DMS114 treated with DMSO at 0.1 percent for 48 hours (cell line): Measurements from ENCODE around the gene EFCAB3.
"Not testable (repeated sequence)": the region's sequence is repeated elsewhere in the genome, so short reads cannot be mapped to it uniquely, and the experiment has no call there.

ENCODE experiments used
- DNase-seq: peaks from one replicate; lab custom pipeline; 2025; ENCODE audit not compliant: unreplicated experiment; lab: John Stamatoyannopoulos, UW

The EFCAB3 gene

DNA sequence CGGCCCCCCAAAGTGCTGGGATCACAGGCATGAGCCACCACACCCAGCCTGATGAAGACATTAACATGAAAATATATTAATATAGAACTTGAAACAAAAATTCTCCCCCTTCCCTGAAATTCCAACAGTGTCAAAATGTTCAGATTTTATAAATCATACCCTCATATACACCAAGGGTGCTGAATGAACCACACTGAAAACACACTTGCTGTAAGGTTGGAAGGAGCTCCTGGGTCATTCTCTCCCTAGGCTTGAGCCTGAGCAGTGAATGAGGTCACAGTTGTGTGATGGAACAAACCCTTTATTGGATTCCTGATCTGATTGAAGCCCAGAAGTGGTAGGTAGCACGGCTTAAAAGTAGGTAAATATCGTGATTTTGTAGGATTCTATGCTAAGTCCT, at the start of gene EFCAB3:
TSS of gene EFCAB3 (plus strand) at position 301 of the 400 bp plus-strand sequence. CDS start 2,427 bp downstream, outside the sequence.
- DNase-seq, result no peak

DNA sequence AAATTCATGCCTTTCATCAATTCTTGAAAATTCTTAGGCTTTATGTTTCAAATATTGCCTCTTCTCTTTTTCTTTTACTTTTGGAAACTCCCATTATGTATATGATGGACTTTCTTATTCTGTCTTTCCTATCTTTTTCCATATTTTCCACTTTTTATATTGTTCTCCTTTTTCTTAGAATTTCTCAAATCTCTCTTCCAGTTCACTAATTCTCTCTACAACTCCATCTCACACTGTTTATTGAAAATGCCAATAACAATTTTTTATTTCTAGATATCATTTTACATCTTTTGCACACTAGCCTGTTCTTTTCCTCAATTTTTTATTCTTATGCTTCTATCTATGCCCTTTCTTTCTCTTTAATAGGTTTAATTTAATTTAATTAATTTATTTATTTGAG, 43.8 kb upstream of the EFCAB3 start:
- no peak for DNase-seq

DNA sequence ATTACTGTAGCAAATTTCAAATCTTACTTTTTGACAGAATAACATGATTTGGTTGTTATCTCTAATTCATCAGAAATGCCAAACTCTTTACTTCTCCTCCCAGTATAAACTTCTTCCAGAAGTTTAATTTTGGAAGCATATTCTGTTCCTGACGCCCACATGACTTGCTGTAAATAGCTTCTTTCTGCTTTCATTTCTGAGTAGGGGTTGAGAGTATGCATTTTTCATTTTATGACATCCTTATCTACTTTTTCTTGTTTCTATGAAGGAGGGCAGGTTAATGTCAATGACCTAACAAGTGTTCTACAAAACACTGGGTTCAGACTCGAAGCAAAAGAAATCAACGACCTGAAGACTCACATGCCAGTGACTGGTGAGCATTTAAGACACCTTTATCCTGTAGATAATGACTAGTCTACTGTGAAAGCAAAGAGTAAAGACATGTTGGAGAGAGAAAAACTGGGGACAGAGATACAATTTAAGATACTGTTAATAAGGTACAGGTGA, 36.5 kb upstream of the EFCAB3 start:
- DNase-seq, result no peak

DNA sequence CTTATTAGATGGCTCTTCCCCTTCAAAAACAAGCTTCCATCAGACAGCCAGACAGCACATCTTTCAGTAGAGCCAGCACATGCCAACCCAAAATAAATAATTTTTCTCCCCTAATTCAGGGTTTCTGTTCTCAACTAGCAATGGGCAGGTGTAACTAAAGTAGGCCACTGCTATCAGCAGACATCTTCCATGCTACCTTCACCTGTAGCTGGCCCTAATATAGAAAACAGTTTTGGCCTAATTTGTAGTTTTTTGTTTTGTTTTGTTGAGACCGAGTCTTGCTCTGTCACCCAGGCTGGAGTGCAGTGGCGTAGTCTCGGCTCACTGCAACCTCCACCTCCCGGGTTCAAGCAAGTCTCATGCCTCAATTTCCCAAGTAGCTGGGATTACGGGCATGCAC, 29.2 kb upstream of the EFCAB3 start:
- no peak for DNase-seq

DNA sequence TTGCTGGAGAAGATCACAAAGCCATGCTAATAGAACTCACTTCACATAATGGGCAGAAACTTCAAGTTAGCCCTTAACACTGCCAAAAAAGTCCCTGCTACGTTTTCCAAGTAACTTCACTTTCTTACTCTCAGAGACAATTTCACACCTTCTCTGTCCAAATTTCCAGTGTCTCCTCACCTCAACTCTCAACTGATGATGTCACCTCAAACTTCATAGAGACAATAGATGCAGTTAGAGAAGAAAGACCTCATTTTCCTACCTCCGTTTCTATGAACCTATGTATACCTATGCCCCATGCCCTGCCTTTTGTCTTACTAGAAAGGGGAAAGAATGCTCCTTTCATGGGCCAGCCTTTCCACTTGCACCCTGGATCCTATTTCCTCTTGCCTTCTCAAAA, 14.2 kb upstream of the EFCAB3 start:
- DNase-seq, result no peak

DNA sequence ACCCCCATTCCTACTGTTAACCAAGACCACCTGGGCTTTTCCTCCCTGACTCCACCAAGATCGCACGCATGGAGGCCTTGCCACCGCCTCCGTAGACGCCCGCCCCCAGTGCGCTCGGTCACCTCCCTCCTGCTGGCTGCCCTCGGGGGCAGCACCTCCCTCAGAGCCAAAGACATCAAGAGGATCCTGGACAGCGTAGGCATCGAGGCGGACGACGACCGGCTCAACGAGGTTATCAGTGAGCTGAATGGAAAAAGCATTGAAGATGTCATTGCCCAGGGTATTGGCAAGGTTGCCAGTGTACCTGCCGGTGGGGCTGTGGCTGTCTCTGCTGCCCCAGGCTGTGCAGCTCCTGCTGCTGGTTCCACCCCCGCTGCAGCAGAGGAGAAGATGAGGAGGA, 1.2 kb downstream of the EFCAB3 start:
- DNase-seq, result no peak

DNA sequence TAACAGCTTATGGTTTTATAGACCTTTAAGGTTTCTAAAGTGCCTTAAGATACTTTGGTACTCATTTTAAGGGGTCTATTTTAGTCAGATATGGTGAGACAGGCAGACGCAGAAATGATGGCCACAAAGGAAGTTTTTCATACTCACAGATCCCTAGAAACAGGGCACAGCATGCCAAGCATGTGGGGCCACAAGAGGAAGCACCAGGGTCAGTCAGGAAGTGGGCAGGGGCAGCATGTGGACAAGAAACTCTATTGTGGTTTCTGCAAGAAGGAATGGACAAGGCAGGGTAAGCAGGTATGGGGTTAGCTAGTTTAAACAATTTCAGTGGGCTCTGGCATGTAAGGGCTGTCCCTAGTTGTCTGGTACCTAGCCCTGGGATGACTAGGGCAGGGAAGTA, 8.5 kb downstream of the EFCAB3 start:
- no peak for DNase-seq

DNA sequence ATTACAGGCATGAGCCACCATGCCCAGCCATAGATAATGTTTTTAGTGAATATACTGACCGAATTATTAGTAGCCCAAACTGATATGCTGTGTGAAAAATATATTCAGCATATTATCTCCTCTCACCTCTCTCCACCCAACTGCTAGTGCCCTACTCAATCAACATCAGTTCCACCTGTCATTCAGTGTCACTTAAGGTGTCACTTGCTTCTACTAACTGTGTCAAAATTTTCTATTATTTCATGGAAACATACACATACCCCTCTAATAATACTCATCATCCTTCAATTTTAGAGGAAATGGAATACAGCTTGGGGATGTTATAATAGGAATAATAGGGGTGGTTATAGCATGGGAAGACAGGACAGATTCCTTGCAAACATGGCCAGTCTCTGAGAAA, 12.6 kb downstream of the EFCAB3 start:
- no peak for DNase-seq

DNA sequence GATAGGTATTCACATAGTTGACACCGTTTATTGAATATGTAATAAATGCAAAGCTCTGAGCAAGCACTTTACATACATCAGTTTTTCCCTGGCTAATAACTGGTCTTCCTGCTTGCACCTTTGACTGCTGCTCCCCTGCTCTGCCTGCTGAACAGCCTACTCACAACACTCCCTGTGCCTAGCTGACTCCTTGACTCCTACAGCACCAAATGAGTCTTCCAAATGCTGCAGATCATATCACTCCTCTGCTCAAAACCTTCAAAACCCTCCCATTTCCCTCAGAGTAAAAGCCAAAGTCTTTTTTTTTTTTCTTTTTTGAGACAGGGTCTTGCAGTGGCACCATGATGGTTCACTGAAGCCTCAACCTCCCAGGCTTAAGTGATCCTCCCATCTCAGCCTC, 18.5 kb downstream of the EFCAB3 start:
- no peak for DNase-seq

DNA sequence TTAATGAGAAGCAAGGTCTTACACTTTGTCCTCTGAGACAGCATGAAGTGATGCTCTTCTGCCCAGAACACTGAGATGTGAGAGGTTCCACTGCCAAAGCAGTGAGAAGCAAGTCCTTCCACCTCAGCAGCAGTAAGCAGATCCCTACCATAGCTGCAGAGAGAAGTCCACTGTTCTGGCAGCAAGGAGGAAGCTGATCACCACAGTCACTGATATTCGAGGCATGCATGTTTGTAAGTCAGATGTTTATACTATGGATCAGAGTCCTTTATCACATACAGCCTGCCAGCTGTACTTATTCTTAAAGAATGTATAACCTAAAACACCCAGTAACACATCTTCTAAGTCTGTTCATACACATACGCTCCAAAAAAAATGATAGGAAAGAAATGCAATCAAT, 25.1 kb downstream of the EFCAB3 start:
- DNase-seq, result no peak

DNA sequence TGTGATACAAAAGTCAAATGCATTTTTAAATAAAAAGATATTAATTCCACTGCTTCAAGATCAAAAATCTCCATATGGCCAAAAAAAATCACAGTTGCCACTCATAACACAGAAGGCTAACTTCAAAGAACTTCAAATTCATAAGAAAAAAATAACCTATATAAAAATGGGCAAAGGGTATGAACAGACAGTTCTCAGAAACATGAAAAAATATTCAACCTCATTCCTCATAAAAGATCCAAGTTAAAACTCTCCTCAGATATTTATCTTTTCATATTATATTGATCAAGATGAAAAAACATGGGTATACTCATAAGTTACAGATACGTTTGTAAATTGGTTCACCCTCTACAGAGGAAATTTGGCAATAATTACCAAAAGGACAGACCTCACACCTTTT, 32.7 kb downstream of the EFCAB3 start:
- not testable (repeated sequence) for DNase-seq

DNA sequence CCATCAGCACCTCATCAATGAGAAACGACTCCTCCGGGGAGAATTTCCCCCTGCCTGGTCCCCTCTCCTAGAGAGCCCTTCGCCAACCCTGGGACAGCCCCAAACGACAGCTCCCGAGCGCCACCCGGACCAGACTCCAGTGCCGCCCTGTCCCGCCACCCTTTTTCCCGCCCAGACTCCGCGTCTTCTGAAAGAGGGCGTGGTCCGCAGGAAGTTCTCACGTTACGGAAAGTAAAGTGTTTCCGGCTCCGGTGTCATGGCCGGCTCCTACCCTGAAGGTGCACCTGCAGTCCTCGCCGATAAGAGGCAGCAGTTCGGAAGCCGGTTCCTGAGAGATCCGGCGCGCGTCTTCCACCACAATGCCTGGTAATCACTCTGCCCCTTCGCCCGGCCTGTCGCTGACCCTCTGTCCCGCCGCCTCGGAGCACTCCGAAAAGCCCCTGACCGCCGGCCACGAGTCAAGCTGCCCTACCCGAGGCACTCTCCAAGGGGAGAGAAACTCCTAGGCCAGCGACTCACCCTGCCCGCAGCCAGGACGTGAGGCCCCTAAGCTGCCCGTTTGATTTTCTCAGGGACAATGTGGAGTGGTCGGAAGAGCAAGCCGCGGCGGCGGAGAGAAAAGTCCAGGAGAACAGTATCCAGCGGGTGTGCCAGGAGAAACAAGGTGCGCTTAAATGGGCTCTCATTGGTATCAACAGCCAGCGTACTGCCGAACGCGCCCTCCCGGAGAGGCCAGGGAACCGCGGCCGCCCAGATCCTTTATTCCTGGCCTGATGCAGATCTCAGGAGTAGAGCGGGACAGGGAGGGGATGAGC, 43.5 kb downstream of the EFCAB3 start, which contains the start of gene METTL2A:
TSS of gene METTL2A (plus strand) at position 251 of the 815 bp plus-strand sequence. CDS start at position 257, 6 bp downstream.
- DNase-seq, result peak; percentile 84

DNA sequence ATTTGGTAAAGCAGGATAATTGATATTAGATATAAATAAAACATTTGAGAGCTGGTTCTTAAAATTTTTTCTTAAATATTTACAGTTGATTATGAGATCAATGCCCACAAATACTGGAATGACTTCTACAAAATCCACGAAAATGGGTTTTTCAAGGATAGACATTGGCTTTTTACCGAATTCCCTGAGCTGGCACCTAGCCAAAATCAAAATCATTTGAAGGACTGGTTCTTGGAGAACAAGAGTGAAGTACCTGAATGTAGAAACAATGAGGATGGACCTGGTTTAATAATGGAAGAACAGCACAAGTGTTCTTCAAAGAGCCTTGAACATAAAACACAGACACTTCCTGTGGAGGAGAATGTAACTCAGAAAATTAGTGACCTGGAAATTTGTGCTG, 45.9 kb downstream of the EFCAB3 start:
- DNase-seq, result not testable (repeated sequence)

DNA sequence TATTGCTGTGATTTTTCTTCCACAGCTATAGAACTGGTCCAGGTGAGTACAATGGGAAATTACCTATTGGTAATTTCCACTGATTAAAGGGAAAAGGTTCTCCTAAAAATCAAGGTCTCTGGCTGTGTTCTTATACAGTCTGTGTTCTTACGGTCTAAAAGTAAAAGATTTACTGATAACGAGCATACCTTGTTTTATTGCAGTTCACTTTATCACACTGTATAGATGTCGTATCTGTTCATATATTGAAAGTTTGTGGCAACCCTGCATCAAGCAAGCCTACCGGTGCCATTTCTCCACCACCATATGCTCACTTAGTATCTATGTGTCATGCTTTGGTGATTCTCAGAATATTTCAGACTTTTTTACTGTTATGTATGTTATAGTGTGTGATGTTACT, 54.9 kb downstream of the EFCAB3 start:
- DNase-seq, result not testable (repeated sequence)

DNA sequence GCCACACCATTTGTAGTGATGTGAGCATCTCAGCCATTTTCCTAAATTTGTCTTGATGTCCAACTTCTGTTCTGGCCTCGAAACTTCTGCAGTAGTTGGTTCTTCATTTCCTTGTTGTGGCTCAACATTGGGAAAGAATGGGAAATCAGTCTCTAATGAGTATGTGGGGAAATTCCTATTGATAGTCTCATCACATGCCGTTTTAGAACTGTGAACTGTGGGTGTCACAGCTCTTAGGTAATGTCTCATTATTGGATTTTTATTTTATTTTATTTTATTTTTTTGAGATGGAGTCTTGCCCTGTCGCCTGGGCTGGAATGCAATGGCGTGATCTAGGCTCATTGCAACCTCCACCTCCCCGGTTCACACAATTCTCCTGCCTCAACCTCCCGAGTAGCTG, 60.8 kb downstream of the EFCAB3 start:
- not testable (repeated sequence) for DNase-seq

DNA sequence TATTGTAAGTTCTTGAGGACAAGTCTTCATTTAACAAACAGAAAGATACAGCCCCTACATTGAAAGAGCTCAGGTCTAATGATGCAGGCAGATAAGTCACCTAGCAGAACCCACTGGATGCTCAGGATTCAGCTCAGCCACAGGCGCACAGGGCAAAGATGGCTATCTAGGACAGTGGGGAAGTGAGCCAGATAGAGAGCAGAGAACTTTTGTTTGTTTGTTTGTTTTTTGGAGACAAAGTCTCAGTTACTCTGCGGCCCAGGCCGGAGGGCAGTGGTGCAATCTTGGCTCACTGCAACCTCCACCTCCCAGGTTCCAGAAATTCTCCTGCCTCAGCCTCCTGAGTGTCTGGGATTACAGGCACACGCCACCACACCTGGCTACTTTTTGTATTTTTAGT, 63.7 kb downstream of the EFCAB3 start:
- DNase-seq, result no peak

DNA sequence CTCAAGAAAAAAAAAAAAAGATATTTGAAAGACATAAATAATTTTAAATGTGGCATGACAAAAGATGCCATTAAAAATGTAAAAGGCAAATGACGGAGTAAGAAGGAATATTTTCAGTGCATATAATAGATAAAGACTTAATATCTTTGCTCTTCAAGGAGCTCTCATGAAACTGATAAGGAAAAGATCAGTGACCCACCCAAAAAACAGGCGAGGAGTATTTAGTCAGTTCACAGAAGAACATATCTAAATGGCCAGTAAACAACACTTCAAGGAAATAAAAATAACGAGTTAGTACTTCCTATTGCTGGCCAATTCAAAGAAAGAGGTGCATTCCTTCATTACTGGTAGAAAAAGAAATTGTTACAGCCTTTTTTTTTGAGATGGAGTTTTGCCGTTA, 65.4 kb downstream of the EFCAB3 start:
- DNase-seq, result not testable (repeated sequence)

DNA sequence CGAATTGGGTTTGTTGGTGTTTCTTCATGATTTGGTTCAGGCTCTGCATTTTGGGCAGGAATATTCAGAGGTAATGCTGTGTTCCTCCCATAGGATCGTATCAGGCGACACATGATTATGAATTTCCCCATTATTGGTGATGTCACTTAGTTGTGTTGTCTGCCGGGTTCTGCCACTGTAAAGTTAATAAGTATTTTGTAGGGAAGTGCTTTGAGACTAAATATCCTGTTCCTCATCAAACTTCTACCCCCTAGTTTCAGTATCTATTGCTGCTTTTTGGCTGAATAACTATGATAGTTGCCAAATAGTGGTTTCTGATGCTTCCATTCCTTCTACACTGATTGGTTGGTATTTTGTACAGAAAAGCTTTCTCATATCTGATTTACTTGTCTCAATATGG, 71.8 kb downstream of the EFCAB3 start:
- not testable (repeated sequence) for DNase-seq

DNA sequence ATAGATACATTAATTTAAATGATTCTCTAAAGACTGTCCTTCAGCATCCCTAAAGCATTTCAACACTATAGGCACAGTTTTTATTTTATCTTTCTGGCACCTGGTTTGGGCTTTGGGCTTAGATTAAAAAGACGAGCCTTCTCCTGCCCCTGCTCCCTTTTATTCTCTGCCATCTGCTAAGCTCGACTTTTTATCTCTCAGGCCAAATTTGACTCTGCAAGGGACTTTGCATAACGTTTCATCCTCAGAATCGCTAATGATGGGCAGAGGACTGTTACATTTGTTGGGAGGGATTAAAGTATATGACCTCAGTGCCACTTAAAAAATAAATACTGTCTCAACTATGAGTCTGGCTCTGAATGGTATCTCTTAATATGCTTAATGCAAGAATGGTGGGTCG, 72.7 kb downstream of the EFCAB3 start:
- DNase-seq, result not testable (repeated sequence)

DNA sequence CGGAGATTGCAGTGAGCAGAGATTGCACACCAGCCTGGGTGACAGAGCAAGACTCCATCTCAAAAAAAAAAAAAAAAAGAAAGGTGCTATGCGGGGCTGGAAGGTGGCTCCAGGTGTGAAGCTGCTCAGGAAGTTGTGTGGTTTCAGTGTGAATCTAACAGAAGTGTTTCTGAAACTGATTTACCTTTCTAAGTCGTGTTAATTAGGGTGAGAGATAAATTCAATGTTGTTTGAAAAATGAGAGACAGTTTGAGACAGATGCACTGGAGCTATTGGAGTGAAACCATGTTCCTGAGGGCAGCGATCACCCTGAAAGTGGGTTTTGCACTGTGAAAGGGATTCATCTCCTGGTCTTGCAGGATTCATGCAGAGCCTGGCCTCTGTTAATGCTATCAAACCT, 73.3 kb downstream of the EFCAB3 start:
- DNase-seq, result not testable (repeated sequence)

DNA sequence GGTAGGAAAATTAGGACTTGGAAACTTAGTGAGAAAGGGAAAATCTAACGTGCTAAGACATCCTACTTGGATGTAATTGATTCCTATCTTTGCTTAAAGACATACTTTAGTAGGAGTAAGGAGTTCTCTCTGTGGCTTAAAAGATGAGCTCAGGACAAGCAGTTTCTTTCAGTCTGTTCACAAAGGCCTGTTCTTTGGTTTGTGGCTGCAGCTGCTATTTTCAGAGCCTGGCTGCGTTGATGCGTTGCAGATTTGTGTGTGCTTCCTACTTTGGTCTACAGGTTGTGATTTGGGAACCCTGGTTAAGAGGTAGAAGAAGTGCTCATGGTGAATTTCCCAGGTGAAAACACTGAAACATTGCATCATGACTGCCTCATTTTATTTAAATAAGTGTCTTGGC, 73.8 kb downstream of the EFCAB3 start:
- DNase-seq, result not testable (repeated sequence)

DNA sequence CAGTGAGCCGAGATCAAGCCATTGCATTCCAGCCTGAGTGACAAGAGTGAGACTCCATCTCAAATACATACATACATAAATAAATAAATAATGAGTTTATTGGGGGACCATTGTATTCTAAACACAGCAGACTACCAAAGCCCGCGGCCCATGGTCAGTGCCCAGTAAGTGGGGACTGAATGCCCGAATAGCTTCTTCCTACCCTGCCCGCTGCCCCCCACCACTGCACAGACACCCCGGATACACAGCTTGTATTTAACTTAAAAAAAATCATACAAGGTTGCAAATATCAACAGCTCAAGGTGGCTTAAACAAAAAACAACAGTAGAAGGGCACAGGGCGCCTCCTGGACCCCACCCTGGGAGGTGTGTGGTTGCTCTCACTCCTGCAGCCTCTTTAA, 75.7 kb downstream of the EFCAB3 start:
- DNase-seq, result no peak

DNA sequence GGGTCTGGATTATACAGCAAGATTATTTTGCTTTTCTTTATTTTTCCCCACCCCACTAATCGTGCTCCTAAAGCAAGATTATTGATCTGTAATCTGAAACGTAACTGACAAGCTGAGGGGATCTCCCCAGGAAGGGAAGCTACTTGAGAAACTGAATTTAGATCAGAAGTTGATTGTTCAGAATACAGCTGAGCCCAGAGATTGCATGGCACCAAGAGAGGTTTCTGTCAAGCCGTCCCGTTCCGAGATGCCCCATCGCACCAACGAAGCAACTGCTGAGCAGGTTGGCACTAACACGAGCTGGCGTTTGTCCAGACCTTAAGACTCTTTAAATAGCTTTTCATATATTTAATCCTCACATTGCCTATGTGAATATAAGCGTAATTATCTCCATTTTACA, 78.1 kb downstream of the EFCAB3 start:
- DNase-seq, result not testable (repeated sequence)
